Right hindlimb (tissue), 1 donor: ENCODE data around the gene JSRP1.

Experiments used
- DNase-seq: peaks from one replicate; pipeline ENCODE4 v3.0.0-alpha.2; 2018

The JSRP1 gene

DNA sequence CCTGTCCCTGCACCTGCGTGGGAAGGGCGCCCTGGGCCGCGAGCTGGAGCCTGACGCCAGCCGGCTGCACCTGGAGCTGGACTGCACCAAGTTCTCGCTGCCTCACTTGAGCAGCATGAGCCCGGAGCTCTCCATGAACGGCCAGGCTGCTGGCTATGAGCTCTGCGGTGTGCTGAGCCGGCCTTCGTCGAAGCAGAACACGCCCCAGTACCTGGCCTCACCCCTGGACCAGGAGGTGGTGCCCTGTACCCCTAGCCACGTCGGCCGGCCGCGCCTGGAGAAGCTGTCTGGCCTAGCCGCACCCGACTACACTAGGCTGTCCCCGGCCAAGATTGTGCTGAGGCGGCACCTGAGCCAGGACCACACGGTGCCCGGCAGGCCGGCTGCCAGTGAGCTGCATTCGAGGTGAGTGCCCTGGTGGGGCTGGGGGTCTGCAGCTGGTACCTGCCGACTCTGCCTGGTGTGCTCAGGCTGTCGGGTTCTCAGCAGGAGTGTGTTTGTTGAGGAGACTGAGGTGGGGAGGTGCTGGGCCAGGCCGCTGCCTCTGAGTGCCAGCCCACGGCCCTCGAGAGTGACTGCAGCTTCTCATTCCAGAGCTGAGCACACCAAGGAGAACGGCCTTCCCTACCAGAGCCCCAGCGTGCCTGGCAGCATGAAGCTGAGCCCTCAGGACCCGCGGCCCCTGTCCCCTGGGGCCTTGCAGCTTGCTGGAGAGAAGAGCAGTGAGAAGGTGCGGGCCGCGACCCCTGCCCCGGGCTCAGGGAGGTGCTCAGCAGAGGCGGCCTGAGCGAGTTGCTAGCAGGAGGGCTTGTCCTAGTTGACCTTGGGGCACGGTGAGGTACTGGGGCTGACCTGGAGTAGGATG lies 39.6 kb downstream of the JSRP1 start:
- DNase-seq = no peak

DNA sequence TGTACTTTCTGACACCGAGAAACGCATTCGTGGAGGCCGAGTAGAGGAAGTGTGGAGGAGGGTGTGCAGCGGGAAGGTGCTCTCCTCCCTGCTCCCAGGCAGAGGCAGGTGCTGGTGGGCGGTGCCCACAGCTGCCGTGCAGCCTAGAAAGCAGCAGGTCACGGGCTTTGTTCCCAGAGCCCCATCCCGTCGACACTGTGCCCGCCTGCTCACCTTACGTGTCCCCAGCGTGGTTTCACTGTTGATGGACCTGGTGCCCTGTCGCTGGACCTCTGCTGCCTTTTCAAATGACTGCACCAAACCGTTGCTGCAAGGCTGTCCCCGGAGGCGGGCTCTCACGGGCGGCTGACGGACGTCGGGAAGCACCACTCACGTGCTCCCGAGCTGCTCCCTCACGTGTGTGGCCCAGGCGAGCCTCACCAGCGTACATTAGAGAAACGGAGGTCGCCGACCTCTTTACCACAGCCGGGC lies 40.9 kb downstream of the JSRP1 start:
- DNase-seq = no peak

DNA sequence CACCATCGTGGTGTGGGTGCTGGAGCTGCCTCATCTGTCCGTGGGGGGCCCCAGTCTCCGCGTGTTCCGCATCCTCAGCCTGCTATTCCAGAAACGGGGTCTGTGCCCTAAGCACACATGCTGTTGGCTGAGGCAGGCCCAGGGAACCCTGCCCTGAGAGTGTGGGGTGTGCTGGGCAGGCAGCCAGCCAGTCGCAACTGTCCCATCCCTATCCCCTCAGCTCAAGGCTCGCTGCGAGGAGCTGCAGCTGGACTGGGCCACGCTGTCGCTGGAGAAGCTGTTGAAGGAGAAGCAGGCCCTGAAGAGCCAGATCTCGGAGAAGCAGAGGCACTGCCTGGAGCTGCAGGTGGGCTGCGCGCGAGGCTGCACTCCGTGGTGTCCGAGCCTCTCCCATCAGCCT lies 42.0 kb downstream of the JSRP1 start:
- peak; percentile 74 for DNase-seq

DNA sequence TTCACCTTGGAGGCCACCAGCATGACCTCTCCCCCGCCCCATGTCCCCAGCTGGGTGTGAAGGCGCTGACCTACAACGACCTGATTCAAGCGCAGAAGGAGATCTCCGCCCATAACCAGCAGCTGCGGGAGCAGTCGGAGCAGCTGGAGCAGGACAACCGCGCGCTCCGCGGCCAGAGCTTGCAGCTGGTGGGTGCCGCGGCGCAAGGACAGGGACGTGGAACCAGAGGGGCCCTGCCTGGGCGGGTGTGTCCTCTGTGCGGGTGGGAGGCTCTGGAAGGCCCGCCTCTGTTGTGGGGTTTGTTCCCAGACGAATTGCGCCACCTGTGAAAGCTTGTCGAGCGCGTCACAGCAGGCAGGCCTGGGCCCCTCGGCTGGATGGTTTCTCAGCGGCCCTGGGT lies 42.4 kb downstream of the JSRP1 start:
- peak; percentile 91 for DNase-seq

DNA sequence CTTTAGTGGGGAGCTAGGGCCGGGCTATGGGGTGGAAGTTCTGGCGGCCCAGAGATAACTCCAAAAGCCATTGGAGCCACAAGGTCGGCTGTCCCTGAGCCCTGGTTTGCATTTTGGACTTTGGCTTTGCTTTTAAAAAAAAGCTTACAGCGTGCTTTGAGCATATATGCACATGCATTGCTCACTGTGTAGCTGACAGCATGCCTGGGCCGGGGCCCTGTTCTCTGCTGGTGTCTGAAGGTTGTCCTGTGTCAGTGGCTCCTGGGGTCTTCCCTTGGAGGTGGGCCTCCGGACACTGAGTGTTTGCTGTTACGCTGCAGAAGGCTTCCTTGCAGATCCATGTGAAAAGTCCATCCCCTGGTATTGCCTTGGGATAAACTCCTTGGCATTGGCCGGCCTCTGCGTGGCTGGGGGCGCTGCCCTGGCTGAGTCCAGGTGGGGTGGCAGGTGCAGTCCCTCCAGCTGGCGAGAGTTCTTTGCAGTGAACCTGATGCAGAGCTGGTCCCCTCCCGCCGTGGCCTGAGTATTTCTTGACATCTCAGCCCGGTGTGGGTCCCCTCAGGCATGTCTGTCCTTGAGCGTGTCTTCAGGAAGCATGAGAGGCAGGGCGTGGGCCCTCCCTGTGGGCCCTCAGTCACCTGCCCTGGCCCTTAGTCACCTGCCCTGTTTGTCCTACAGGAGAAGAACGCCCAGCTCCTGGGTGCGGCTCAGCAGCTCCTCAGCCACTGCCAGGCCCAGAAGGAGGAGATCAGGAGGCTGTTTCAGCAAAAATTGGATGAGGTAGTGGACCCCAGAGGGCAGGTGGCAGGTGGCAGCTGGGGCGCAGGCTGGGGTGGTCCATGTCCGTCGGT lies 43.1 kb downstream of the JSRP1 start:
- DNase-seq = no peak

DNA sequence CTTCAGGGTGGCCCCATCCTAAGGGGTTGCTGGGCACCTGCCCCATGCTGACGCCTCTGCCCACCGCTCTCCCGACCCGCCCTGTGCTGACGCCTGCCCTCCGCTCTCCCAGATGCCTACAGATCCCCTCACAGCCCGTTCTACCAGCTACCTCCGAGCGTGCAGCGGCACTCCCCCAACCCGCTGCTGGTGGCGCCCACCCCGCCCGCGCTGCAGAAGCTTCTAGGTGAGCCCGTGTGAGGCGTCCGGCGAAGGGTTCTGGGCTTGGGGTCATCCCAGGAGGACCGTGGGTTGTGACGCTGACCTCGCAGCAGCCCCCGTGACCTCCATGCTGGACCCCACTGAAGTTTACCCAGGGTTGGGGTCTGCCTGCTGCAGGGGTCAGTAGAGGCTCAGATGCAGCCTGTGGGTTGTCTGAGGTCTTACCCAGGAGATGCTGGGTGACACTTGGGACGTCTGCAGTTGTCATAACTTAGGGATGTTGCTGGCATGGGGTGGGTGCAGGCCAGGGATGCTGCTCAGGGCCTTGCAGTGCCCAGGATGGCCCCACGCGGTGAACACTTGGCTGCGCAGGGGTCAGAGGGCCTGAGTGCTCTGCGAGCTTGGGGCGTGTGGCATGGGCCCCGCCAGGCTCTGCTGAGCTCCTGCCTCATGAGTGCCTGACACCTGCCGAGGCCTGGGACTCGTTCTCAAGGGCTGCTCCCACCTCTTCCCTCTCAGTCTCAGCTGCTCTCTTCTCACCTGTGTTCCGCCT lies 45.1 kb downstream of the JSRP1 start:
- no peak for DNase-seq

DNA sequence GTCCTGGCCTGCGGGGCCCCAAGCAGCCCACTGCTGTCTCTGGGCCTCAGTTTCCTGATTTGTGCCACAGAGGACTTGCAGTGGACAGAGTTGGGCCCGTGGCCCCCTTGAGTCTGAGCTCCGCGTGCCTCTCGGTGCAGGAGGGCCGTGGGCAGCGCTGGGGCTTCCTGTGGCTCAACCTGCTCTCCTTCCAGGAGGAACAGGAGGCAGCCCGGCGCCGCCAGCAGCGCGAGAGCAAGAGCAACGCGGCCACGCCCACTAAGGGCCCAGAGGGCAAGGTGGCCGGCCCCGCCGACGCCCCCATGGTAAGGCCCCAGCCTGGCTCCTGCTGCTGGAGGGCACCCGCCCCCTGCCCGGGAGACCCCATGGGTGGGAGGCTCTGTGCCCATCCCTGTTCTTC lies 46.0 kb downstream of the JSRP1 start:
- no peak for DNase-seq

DNA sequence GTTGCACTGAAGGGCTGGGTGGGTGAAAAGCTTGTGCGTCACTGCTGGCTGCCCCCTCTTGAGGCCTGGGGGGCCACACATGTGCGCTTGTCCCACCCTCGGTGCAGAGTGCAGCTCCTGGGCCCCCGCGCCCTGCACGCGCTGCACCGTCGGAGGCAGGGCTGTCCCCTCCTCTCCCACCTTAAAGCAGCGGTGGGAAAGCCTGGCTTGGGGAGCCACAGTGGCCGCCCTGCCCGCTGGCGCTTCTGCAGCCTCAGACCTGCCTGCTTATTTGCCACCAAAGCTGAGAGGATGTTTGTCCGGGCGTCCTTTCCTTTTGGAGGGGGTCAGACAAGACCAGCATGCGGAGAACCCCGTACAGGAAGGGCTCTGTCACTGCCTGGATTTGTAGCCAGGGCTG lies 46.8 kb downstream of the JSRP1 start:
- DNase-seq = no peak

DNA sequence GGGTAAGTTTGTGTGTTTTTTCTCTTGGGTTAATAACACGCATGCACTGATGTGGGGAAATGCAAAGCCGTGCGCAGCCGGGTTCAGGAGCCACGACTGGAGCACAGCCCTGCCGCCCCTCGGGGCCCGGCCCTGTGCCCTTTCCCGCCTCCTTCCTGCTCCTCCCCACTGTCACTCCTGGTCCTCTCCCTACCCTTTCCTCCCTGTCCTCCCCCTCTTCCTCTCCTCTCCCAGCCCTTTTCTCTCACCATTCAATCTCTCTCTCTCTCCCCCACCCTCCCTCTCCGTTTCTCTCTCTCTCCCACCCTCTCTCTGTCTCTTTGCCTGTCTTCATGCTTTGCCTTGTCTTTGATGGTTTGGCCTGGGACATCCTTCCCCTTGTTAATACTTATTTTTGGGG lies 47.2 kb downstream of the JSRP1 start:
- DNase-seq = no peak

DNA sequence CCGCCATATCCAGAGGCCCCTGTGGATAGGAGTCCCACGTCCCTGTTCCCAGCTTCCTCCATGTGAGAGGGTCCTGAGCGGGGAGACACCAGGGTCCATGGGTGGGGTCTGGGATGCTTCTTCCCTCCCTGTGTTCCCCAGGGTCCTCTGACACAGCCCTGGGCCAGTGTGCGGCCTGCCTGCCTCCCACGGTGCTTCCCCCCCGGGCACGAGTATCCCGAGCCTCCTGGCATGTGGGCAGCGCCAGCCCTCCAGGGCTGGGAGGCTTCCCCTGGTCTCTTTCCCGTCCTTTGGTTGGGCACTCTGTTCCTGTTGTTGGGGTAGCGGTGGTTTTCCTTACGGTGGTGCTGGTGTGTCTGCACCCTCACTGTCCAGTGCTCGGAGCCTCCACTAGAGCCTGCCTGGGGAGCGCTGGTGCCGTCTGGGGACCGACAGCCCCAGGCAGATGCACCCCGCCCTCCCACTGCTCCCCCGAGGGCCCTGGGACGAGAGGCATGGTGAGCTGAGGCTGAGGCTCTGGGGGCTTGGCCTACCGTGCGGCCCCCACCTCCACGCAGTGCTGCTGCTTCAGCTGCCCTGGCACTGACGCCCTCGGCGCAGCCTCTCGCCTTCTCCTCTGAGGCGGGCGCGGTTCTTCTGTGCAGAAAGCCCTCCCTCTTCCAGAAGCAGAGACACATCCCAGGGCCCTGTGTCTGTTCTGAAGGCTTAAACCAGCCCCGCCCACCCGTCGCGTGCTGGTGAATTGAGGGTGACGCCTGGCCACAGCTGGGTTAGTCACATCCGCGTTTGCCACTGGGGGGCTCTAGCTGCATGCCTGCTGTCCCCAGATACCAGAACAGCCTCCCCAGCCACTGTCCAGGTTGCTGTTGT lies 48.0 kb downstream of the JSRP1 start:
- DNase-seq = peak; percentile 80

DNA sequence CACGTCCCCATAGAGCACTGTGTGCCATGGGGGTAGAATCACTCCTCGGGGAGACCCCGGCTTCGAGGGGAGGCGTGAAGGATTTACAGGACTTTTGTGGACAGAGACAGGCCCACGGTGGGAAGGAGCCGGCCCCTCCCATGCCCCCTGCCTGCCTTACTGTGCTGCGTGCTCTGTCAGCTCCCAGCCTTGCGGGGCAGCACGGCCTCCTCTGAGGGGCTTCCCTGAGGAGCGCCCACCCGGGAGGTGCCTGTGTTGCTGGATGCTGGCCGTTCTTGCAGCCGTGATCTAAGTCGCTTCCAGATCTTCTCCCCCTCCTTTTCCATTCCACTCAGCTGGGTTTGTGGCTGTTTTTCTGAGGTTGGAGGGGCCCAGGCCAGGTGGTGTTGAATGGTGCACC lies 49.2 kb downstream of the JSRP1 start:
- DNase-seq = no peak

DNA sequence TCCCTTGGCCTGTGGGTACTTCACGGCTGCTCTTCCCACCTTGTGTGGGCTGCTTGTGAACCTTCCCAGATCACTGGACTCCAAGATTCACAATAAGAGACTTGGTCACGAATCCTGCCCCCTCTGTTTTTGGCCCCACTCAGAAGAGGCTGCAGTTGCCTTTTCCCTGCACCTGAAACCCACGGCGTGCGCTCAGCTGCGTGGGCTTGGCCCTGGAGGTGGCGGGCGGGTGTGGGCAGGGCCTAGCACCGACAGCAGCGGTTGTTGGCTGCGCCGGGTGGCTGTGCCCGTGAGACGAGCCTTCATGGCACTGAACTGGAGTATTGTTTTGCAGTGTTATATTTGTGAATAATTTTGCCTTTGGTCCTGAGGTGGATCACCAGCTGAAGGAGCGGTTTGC lies 53.9 kb downstream of the JSRP1 start:
- no peak for DNase-seq
